Endometrial microvascular endothelial cells (primary cell): ENCODE measurements around the gene ASB1. TPM values are rescaled to one million over a fixed set of nuclear protein-coding genes. Genes with fewer than 3 reads are reported as not detected.

Experiments
- in situ Hi-C: cut with HindIII; loops from 2 replicates; pipeline ENCODE4 v1.10.0; 2017; ENCODE audit warnings: low sequenced_read_pairs, low pct_unique_long_range_greater_than_20kb; ENCODE audit errors: inconsistent ontology term
- total RNA-seq: library from RNA; depleted of rRNA; stranded (reverse); fragments of >200 nt; gene quantifications from one replicate; pipeline ENCODE4 v1.2.3, GENCODE V29; 2015; ENCODE audit errors: inconsistent ontology term

The ASB1 gene
- total RNA-seq, 1 donor from 2014 or later = 19.0 TPM

- in situ Hi-C loops = no loop called here
These were observed 31.9 kb downstream of the ASB1 start for GRCh38 chr2:238458651-238459050.

- in situ Hi-C loops = no loop called here
These were observed 32.4 kb downstream of the ASB1 start for GRCh38 chr2:238459081-238459629.

- in situ Hi-C loops = no loop called here
These were observed 34.3 kb downstream of the ASB1 start for GRCh38 chr2:238461051-238461450.

GRCh38 chr2:238461491-238461890 is 34.8 kb downstream of the ASB1 start:
- in situ Hi-C loops = no loop called here

GRCh38 chr2:238461916-238462315 is 35.2 kb downstream of the ASB1 start:
- in situ Hi-C loops = no loop called here

- in situ Hi-C loops = no loop called here
These were observed 36.2 kb downstream of the ASB1 start for GRCh38 chr2:238462782-238463396.

GRCh38 chr2:238464389-238464788 is 37.7 kb downstream of the ASB1 start:
- in situ Hi-C loops = no loop called here

- in situ Hi-C loops = no loop called here
These were observed 38.9 kb downstream of the ASB1 start for GRCh38 chr2:238465487-238466242.

GRCh38 chr2:238466243-238466756 is 39.6 kb downstream of the ASB1 start:
- in situ Hi-C loops = no loop called here

GRCh38 chr2:238467062-238467461 is 40.3 kb downstream of the ASB1 start:
- in situ Hi-C loops = no loop called here

- in situ Hi-C loops = no loop called here
These were observed 41.1 kb downstream of the ASB1 start for GRCh38 chr2:238467792-238468191.

- in situ Hi-C loops = no loop called here
These were observed 42.4 kb downstream of the ASB1 start for GRCh38 chr2:238469155-238469554.

- in situ Hi-C loops = no loop called here
These were observed 46.3 kb downstream of the ASB1 start for GRCh38 chr2:238473014-238473413.

GRCh38 chr2:238473523-238473922 is 46.8 kb downstream of the ASB1 start:
- in situ Hi-C loops = no loop called here

- in situ Hi-C loops = no loop called here
These were observed 48.3 kb downstream of the ASB1 start for GRCh38 chr2:238475034-238475433.

- in situ Hi-C loops = no loop called here
These were observed 48.8 kb downstream of the ASB1 start for GRCh38 chr2:238475566-238475965.

- in situ Hi-C loops = no loop called here
These were observed 49.5 kb downstream of the ASB1 start for GRCh38 chr2:238476258-238476657.

- in situ Hi-C loops = no loop called here
These were observed 51.5 kb downstream of the ASB1 start for GRCh38 chr2:238478216-238478615.

- in situ Hi-C loops = no loop called here
These were observed 53.1 kb downstream of the ASB1 start for GRCh38 chr2:238479847-238480246.

GRCh38 chr2:238483021-238483420 is 56.3 kb downstream of the ASB1 start:
- in situ Hi-C loops = no loop called here
